ENCODE measurements around the gene GTF2H3.

Gene GTF2H3

DNA sequence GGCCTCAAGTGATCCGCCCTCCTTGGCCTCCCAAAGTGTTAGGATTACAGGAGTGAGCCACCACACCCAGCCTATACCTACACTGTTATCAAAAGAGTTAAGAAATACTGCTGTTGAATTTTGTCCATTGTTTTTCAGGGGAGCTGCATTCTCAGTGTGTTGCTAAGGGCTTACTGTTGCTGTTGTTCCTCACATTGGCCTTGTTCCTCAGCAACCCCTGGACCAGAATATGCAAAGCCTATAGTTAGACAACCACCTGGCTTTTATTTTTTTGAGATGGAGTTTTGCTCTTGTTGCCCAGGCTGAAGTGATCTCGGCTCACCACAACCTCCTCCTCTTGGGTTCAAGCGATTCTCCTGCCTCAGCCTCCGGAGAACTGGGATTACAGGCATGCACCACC lies 73.8 kb downstream of the GTF2H3 start:
- in situ Hi-C loops (cut with MboI; ENCODE audit: low sequenced_read_pairs): no loop called here
